Natural killer cell (primary cell): ENCODE measurements around the gene CDH20. TPM values are rescaled to one million over a fixed set of nuclear protein-coding genes. Genes with fewer than 3 reads are reported as not detected.

Experiments used
- ATAC-seq, 3 donors: fragments of 150-1000 bp in 2 of 3; fragments of 200-7000 bp in 1 of 3; cut with Tn5 transposase; 1 replicate in 1 of 3; 2 replicates in 2 of 3; pipeline ENCODE4 v1.10.0; 2021; ENCODE audit warnings: mild to moderate bottlenecking in 2 of 3, moderate library complexity in 2 of 3
- DNase-seq, 2 donors: peaks; one replicate each; pipeline versions ENCODE4 v3.0.0 to v3.0.0-alpha.2; 2013 to 2021; ENCODE audit warnings: mixed read lengths in 1 of 2
- H3K27ac ChIP-seq: one replicate; pipeline ENCODE4 v1.5.1; 2013; ENCODE audit warnings: mild to moderate bottlenecking, low read length
- H3K27me3 ChIP-seq: one replicate; pipeline ENCODE4 v1.6.1; 2013; ENCODE audit warnings: low read length; ENCODE audit not compliant: control insufficient read depth, insufficient read depth
- H3K36me3 ChIP-seq: one replicate; pipeline ENCODE4 v1.6.1; 2013; ENCODE audit warnings: low read length; ENCODE audit not compliant: control insufficient read depth, insufficient read depth
- H3K4me1 ChIP-seq: one replicate; pipeline ENCODE4 v1.6.1; 2013; ENCODE audit warnings: low read length; ENCODE audit not compliant: control insufficient read depth, insufficient read depth
- H3K4me3 ChIP-seq: one replicate; pipeline ENCODE4 v1.5.1; 2013; ENCODE audit warnings: low read length
- H3K9me3 ChIP-seq: one replicate; pipeline ENCODE4 v1.6.1; 2013; ENCODE audit warnings: low read length; ENCODE audit not compliant: control insufficient read depth, insufficient read depth
- H3K27ac Mint-ChIP-seq, 2 donors: one replicate each; pipeline ENCODE4 v1.8.0; 2022; ENCODE audit warnings: mild to moderate bottlenecking in 2 of 2, mixed read lengths in 2 of 2, moderate library complexity in 1 of 2
- H3K27me3 Mint-ChIP-seq, 2 donors: one replicate each; pipeline ENCODE4 v1.8.0; 2022; ENCODE audit warnings: low read depth in 2 of 2, mixed read lengths in 2 of 2
- H3K36me3 Mint-ChIP-seq: one replicate; pipeline ENCODE4 v1.8.0; 2022; ENCODE audit warnings: mixed read lengths
- H3K4me1 Mint-ChIP-seq, 2 donors: one replicate each; pipeline ENCODE4 v1.8.0; 2022; ENCODE audit warnings: mixed read lengths in 2 of 2
- H3K4me3 Mint-ChIP-seq: one replicate; pipeline ENCODE4 v1.8.0; 2022; ENCODE audit warnings: mild to moderate bottlenecking, moderate library complexity, mixed read lengths
- H3K9me3 Mint-ChIP-seq, 2 donors: one replicate each; pipeline ENCODE4 v1.8.0; 2022; ENCODE audit warnings: mixed read lengths in 2 of 2
- WGBS: methylation state at CpG from one replicate; pipeline ENCODE4 v1.1.7; 2013; ENCODE audit warnings: missing lambda C conversion rate; ENCODE audit not compliant: insufficient coverage; 5-methylcytosine and 5-hydroxymethylcytosine counted together
- intact Hi-C: fragments of 100-400 bp; cut with micrococcal nuclease; formaldehyde crosslinking; loops from one replicate; pipeline ENCODE4 v1.14.2; 2022
- total RNA-seq, 4 donors: library from RNA; stranded (reverse); fragments of 120-200 nt in 1 of 4; gene quantifications; one replicate each; pipeline versions ENCODE4 v1.2.3 to v1.2.4, GENCODE V29; 2013 to 2022
- TF ChIP-seq, protein P1 (sequence below): fragments of 200-600 bp; IDR thresholded peaks from one replicate; pipeline ENCODE4 v1.8.0; 2022; ENCODE audit warnings: antibody characterized with exemption

Gene CDH20
- total RNA-seq, 3 donors from 2014 or later (not counting 1 experiment from before 2014, with no cell fraction given) = 0.09 to 0.10 TPM; not detected in 1

- Histone ChIP-seq H3K4me1 (no peaks in the 10 kb centered on the region), H3K9me3 (no peaks in the 10 kb centered on the region), H3K4me3 (no peak overlapping the region), H3K27ac (no peak overlapping the region), H3K36me3 (no peaks in the 10 kb centered on the region), H3K27me3 (no peaks in the 10 kb centered on the region)
- intact Hi-C loops = no loop called here
- DNase-seq = no peak
- Mint-ChIP-seq H3K9me3 (no peaks in the 10 kb centered on the region), H3K4me3 (no peak overlapping the region), H3K27me3 (peaks cover 0 to 18% of the 10 kb centered on the region in 2 donors), H3K27ac (no peak overlapping the region), H3K4me1 (peaks cover 0 to 4% of the 10 kb centered on the region in 2 donors), H3K36me3 (no peaks in the 10 kb centered on the region)
- ATAC-seq = no peak
- 91% methylated on average over 10 of the region's 11 CpGs for WGBS
- TF ChIP-seq, protein P1, sequence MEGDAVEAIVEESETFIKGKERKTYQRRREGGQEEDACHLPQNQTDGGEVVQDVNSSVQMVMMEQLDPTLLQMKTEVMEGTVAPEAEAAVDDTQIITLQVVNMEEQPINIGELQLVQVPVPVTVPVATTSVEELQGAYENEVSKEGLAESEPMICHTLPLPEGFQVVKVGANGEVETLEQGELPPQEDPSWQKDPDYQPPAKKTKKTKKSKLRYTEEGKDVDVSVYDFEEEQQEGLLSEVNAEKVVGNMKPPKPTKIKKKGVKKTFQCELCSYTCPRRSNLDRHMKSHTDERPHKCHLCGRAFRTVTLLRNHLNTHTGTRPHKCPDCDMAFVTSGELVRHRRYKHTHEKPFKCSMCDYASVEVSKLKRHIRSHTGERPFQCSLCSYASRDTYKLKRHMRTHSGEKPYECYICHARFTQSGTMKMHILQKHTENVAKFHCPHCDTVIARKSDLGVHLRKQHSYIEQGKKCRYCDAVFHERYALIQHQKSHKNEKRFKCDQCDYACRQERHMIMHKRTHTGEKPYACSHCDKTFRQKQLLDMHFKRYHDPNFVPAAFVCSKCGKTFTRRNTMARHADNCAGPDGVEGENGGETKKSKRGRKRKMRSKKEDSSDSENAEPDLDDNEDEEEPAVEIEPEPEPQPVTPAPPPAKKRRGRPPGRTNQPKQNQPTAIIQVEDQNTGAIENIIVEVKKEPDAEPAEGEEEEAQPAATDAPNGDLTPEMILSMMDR = no peak
Observed at GRCh38 chr18:61549889-61550288, 216.7 kb downstream of the CDH20 start.

- ATAC-seq (peak in 1 of 3 donors; percentile 52), DNase-seq (peak in 1 of 2 donors; percentile 58)
- TF ChIP-seq, protein P1 = peak; percentile 57
- H3K36me3 Mint-ChIP-seq = no peaks in the 10 kb centered on the region
- H3K4me1 ChIP-seq = no peaks in the 10 kb centered on the region
- H3K27me3 ChIP-seq = no peaks in the 10 kb centered on the region
- H3K36me3 ChIP-seq = no peaks in the 10 kb centered on the region
- no peak overlapping the region for H3K27ac Mint-ChIP-seq
- 59% methylated on average over 4 of the region's 5 CpGs for WGBS
- peaks cover 0 to 18% of the 10 kb centered on the region in 2 donors for H3K27me3 Mint-ChIP-seq
- H3K4me3 ChIP-seq = no peak overlapping the region
- H3K4me3 Mint-ChIP-seq = no peak overlapping the region
- H3K9me3 Mint-ChIP-seq = no peaks in the 10 kb centered on the region
- H3K9me3 ChIP-seq = no peaks in the 10 kb centered on the region
- intact Hi-C loops = loop anchor here (1.0 kb wide), 1 partner anchor 580 kb away; no protein-coding TSS in a partner anchor
- H3K27ac ChIP-seq = no peak overlapping the region
- H3K4me1 Mint-ChIP-seq = peaks cover 0 to 4% of the 10 kb centered on the region in 2 donors
Observed at GRCh38 chr18:61551586-61551985, 218.4 kb downstream of the CDH20 start.

GRCh38 chr18:61553045-61553659 lies 219.9 kb downstream of the CDH20 start:
- Mint-ChIP-seq H3K36me3 (no peaks in the 10 kb centered on the region), H3K27me3 (peaks cover 0 to 18% of the 10 kb centered on the region in 2 donors), H3K4me1 (peaks cover 0 to 4% of the 10 kb centered on the region in 2 donors), H3K27ac (no peak overlapping the region), H3K9me3 (no peaks in the 10 kb centered on the region), H3K4me3 (no peak overlapping the region)
- Histone ChIP-seq H3K4me3 (no peak overlapping the region), H3K36me3 (no peaks in the 10 kb centered on the region), H3K27ac (no peak overlapping the region), H3K4me1 (no peaks in the 10 kb centered on the region), H3K27me3 (no peaks in the 10 kb centered on the region), H3K9me3 (no peaks in the 10 kb centered on the region)
- ATAC-seq (no peak), DNase-seq (no peak)
- TF ChIP-seq, protein P1 = no peak
- intact Hi-C loops = no loop called here
- WGBS = 100% methylated on average over 1 of the region's 4 CpGs
